Stomach (tissue), 9 donors: ENCODE measurements around the gene PPID. TPM values are rescaled to one million over a fixed set of nuclear protein-coding genes. Genes with fewer than 3 reads are reported as not detected.
"Not testable (repeated sequence)": the region's sequence is repeated elsewhere in the genome, so short reads cannot be mapped to it uniquely, and the experiment has no call there.

Experiments
- DNase-seq, 2 donors: peaks; one replicate each; pipeline versions ENCODE4 v3.0.0 to v3.0.0-alpha.2; 2013 to 2019
- H3K27ac ChIP-seq, 5 donors: fragments of 200-600 bp in 4 of 5; sonication (generic) in 4 of 5; one replicate each; pipeline ENCODE4 v1.5.1; 2013 to 2019; ENCODE audit warnings: mild to moderate bottlenecking in 1 of 5, moderate library complexity in 1 of 5
- H3K27me3 ChIP-seq, 3 donors: fragments of 200-600 bp; sonication (generic); one replicate each; pipeline ENCODE4 v1.5.1; 2017 to 2019; ENCODE audit warnings: mixed run types in 1 of 3
- H3K36me3 ChIP-seq, 4 donors: fragments of 200-600 bp; sonication (generic); 1 replicate in 3 of 4; 2 replicates in 1 of 4; pipeline ENCODE4 v1.5.1; 2016 to 2019
- H3K4me1 ChIP-seq, 4 donors: fragments of 200-600 bp; sonication (generic); one replicate each; pipeline ENCODE4 v1.5.1; 2016 to 2019
- H3K4me3 ChIP-seq, 4 donors: fragments of 200-600 bp; sonication (generic) in 3 of 4; one replicate each; pipeline ENCODE4 v1.5.1; 2016 to 2019; ENCODE audit warnings: mild to moderate bottlenecking in 1 of 4
- H3K9me3 ChIP-seq, 4 donors: fragments of 200-600 bp; sonication (generic); one replicate each; pipeline ENCODE4 v1.5.1; 2016 to 2019
- CTCF ChIP-seq, 7 experiments: fragments of 450-650 bp in 4 of 7; fragments of 200-600 bp in 3 of 7; sonication (generic) in 3 of 7; IDR thresholded peaks; one replicate each; pipeline ENCODE4 v1.5.1; 2016 to 2019; ENCODE audit warnings: antibody characterized with exemption in 7 of 7, control low read depth in 2 of 7, mild to moderate bottlenecking in 1 of 7
- EP300 ChIP-seq: sonication (generic); formaldehyde crosslinking; IDR thresholded peaks from one replicate; pipeline ENCODE4 v1.6.1; 2017; ENCODE audit warnings: antibody characterized with exemption
- POLR2A ChIP-seq, 4 donors: fragments of 450-650 bp; IDR thresholded peaks; one replicate each; pipeline ENCODE4 v1.6.1; 2016; ENCODE audit warnings: antibody characterized with exemption in 4 of 4, control low read depth in 2 of 4, mild to moderate bottlenecking in 1 of 4, moderate library complexity in 1 of 4
- POLR2AphosphoS5 ChIP-seq, 3 donors: sonication (generic); formaldehyde crosslinking; IDR thresholded peaks; one replicate each; pipeline ENCODE4 v1.6.1; 2016; ENCODE audit warnings: antibody characterized with exemption in 3 of 3
- WGBS, 5 donors: extraction: QIAGEN DNeasy Blood & Tissue Kit in 3 of 5; methylation state at CpG; one replicate each; pipeline versions ENCODE4 v1.1.5 to v1.1.7; 2013 to 2018; 5-methylcytosine and 5-hydroxymethylcytosine counted together
- intact Hi-C: fragments of 100-400 bp; cut with DNase I; formaldehyde crosslinking; loops from one replicate; pipeline ENCODE4 v1.15.1; 2023; ENCODE audit warnings: low total_unique reads
- polyA plus RNA-seq, 3 donors: library from polyadenylated mRNA; stranded (reverse); fragments of 200-250 nt; gene quantifications; one replicate each; pipeline ENCODE4 v1.2.3, GENCODE V29; 2013
- total RNA-seq, 5 donors: library from RNA; depleted of rRNA; stranded (reverse); fragments of >200 nt; gene quantifications; one replicate each; pipeline versions ENCODE4 v1.1.0 to v1.2.3, GENCODE V29; 2014 to 2016
- donor health status: healthy with polysubstance abuse.
- donor health status: Bipolar disorder and iron deficiency.
- donor health status: healthy.

Gene PPID
- total and polyA plus RNA-seq, 8 donors, result 1.2 to 98.5 (median 16.0) TPM

GRCh38 chr4:158715802-158716201 is 7.4 kb downstream of the PPID start:
- no peak overlapping the region for H3K27ac ChIP-seq
- 58 to 78% (median 73%) methylated on average over 3 of the region's 3 CpGs for WGBS, 5 donors
- TF ChIP-seq CTCF (IDR thresholded peaks at IDR 0.05) (no peak), POLR2AphosphoS5 (IDR thresholded peaks at IDR 0.05) (no peak), EP300 (no peak), POLR2A (IDR thresholded peaks at IDR 0.05) (no peak)
- no peak for DNase-seq
- H3K4me1 ChIP-seq, result peaks cover 0 to 9% (median 0%) of the 10 kb centered on the region in 4 donors
- peaks cover 47 to 100% (median 96%) of the 10 kb centered on the region in 4 donors for H3K36me3 ChIP-seq
- no peaks in the 10 kb centered on the region for H3K9me3 ChIP-seq
- H3K27me3 ChIP-seq, result no peaks in the 10 kb centered on the region
- intact Hi-C loops, result no loop called here
- H3K4me3 ChIP-seq, result no peak overlapping the region

- Histone ChIP-seq H3K4me3 (no peak overlapping the region), H3K36me3 (peaks cover 50 to 100% (median 99%) of the 10 kb centered on the region in 4 donors), H3K9me3 (no peaks in the 10 kb centered on the region), H3K27me3 (no peaks in the 10 kb centered on the region), H3K27ac (no peak overlapping the region), H3K4me1 (peaks cover 0 to 5% (median 0%) of the 10 kb centered on the region in 4 donors)
- WGBS, 5 donors, result 78 to 93% (median 90%) methylated on average over 4 of the region's 4 CpGs
- intact Hi-C loops, result no loop called here
- TF ChIP-seq POLR2A (IDR thresholded peaks at IDR 0.05), result no peak
- TF ChIP-seq EP300, result no peak
- TF ChIP-seq CTCF (IDR thresholded peaks at IDR 0.05), result no peak
- TF ChIP-seq POLR2AphosphoS5 (IDR thresholded peaks at IDR 0.05), result no peak
- no peak for DNase-seq
Observed at GRCh38 chr4:158714937-158715336, 8.3 kb downstream of the PPID start.

GRCh38 chr4:158712622-158713021 is 10.6 kb downstream of the PPID start:
- H3K4me1 ChIP-seq, H3K27ac ChIP-seq, intact Hi-C loops, H3K27me3 ChIP-seq, H3K4me3 ChIP-seq, H3K9me3 ChIP-seq, DNase-seq: not testable (repeated sequence)
- peaks cover 58 to 100% (median 99%) of the 10 kb centered on the region in 4 donors for H3K36me3 ChIP-seq
- WGBS, 5 donors, result 92 to 99% (median 96%) methylated on average over 4 of the region's 4 CpGs

GRCh38 chr4:158710814-158711213 is 12.4 kb downstream of the PPID start:
- no peak overlapping the region for H3K27ac ChIP-seq
- intact Hi-C loops, result no loop called here
- peaks cover 61 to 100% (median 99%) of the 10 kb centered on the region in 4 donors for H3K36me3 ChIP-seq
- DNase-seq, result peak in 1 of 2 donors; percentile 21
- no peaks in the 10 kb centered on the region for H3K27me3 ChIP-seq
- H3K4me1 ChIP-seq, result no peaks in the 10 kb centered on the region
- TF ChIP-seq CTCF (IDR thresholded peaks at IDR 0.05) (no peak), EP300 (no peak), POLR2A (IDR thresholded peaks at IDR 0.05) (no peak), POLR2AphosphoS5 (IDR thresholded peaks at IDR 0.05) (no peak)
- WGBS, 5 donors, result 41 to 85% (median 58%) methylated on average over 1 of the region's 1 CpG
- no peaks in the 10 kb centered on the region for H3K9me3 ChIP-seq
- no peak overlapping the region for H3K4me3 ChIP-seq

- H3K4me3 ChIP-seq, result no peak overlapping the region
- intact Hi-C loops, result no loop called here
- H3K27ac ChIP-seq, result no peak overlapping the region
- TF ChIP-seq CTCF (IDR thresholded peaks at IDR 0.05), result no peak
- TF ChIP-seq EP300, result no peak
- no peak for TF ChIP-seq POLR2AphosphoS5 (IDR thresholded peaks at IDR 0.05)
- no peak for TF ChIP-seq POLR2A (IDR thresholded peaks at IDR 0.05)
- no peaks in the 10 kb centered on the region for H3K9me3 ChIP-seq
- 68 to 89% (median 71%) methylated on average over 4 of the region's 4 CpGs for whole genome bisulfite sequencing, 5 donors
- peaks cover 31 to 91% (median 78%) of the 10 kb centered on the region in 4 donors for H3K36me3 ChIP-seq
- H3K4me1 ChIP-seq, result no peaks in the 10 kb centered on the region
- peak in 1 of 2 donors; percentile 40 for DNase-seq
- H3K27me3 ChIP-seq, result no peaks in the 10 kb centered on the region
Observed at GRCh38 chr4:158704274-158704673, 18.9 kb downstream of the PPID start.
